ENCODE results near the gene SLC35D3.

DNA sequence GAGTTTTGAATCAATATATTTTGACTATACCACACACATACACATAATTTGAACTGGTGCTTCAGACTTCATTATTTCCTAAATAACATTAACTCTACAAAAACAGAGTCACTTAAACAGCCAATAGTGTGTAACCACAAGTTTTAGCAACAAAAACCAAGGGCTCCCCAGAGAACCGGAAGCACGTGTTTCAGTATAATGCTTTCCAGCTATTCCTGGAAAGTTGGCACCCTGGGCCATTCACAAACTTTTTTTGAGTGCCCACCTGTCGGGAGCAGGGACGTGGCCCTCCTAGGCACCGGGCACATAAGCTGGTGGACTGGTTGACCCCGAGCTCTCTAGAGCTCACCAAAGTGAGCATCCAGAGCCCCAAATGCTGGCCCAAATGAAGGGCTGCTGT is 1.9 kb upstream of the SLC35D3 start:
- TF ChIP-seq, protein P1, sequence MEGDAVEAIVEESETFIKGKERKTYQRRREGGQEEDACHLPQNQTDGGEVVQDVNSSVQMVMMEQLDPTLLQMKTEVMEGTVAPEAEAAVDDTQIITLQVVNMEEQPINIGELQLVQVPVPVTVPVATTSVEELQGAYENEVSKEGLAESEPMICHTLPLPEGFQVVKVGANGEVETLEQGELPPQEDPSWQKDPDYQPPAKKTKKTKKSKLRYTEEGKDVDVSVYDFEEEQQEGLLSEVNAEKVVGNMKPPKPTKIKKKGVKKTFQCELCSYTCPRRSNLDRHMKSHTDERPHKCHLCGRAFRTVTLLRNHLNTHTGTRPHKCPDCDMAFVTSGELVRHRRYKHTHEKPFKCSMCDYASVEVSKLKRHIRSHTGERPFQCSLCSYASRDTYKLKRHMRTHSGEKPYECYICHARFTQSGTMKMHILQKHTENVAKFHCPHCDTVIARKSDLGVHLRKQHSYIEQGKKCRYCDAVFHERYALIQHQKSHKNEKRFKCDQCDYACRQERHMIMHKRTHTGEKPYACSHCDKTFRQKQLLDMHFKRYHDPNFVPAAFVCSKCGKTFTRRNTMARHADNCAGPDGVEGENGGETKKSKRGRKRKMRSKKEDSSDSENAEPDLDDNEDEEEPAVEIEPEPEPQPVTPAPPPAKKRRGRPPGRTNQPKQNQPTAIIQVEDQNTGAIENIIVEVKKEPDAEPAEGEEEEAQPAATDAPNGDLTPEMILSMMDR (IDR thresholded peaks at IDR 0.05), result no peak
- TF ChIP-seq POLR2A (IDR thresholded peaks at IDR 0.05) (no peak), EP300 (IDR thresholded peaks at IDR 0.05) (no peak), POLR2AphosphoS5 (IDR thresholded peaks at IDR 0.05) (no peak)

Data from stomach (tissue), 4 donors.